HFF-Myc (cell line): ENCODE data around the gene CEP192.
"Not testable (repeated sequence)": the region's sequence is repeated elsewhere in the genome, so short reads cannot be mapped to it uniquely, and the experiment has no call there.

Experiments
- DNase-seq: peaks from one replicate; pipeline ENCODE4 v3.0.0-alpha.2; 2011; ENCODE audit warnings: low read depth; ENCODE audit errors: extremely low read depth
- H3K4me3 ChIP-seq: replicated peaks from 2 replicates; pipeline ENCODE4 v1.5.1; 2011; ENCODE audit warnings: low read depth, mild to moderate bottlenecking, control low read depth, low read length
- TF ChIP-seq, protein P1 (sequence below): IDR thresholded peaks from 2 replicates; pipeline ENCODE4 v1.5.1; 2012; ENCODE audit warnings: mild to moderate bottlenecking, low read depth, low read length, control low read depth; ENCODE audit errors: missing control alignments

Gene CEP192

DNA sequence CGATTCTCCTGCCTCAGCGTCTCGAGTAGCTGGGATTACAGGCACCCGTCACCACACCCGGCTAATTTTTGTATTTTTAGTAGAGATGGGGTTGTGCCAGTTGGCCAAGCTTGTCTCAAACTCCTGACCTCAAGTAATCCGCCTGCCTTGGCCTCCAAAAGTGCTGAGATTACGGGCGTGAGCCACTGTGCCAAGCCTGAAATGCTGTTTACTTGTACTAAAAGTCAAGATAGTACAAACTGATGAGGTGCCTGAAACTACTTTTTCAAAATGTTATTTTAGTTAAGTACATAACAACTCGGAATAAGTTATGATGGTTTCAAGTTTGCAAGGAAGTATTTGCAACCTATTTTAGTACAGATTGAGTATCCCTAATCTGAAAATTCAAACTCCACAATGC is 85.7 kb downstream of the CEP192 start:
- DNase-seq = no peak
- no peak overlapping the region for H3K4me3 ChIP-seq
- TF ChIP-seq, protein P1, sequence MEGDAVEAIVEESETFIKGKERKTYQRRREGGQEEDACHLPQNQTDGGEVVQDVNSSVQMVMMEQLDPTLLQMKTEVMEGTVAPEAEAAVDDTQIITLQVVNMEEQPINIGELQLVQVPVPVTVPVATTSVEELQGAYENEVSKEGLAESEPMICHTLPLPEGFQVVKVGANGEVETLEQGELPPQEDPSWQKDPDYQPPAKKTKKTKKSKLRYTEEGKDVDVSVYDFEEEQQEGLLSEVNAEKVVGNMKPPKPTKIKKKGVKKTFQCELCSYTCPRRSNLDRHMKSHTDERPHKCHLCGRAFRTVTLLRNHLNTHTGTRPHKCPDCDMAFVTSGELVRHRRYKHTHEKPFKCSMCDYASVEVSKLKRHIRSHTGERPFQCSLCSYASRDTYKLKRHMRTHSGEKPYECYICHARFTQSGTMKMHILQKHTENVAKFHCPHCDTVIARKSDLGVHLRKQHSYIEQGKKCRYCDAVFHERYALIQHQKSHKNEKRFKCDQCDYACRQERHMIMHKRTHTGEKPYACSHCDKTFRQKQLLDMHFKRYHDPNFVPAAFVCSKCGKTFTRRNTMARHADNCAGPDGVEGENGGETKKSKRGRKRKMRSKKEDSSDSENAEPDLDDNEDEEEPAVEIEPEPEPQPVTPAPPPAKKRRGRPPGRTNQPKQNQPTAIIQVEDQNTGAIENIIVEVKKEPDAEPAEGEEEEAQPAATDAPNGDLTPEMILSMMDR = no peak

DNA sequence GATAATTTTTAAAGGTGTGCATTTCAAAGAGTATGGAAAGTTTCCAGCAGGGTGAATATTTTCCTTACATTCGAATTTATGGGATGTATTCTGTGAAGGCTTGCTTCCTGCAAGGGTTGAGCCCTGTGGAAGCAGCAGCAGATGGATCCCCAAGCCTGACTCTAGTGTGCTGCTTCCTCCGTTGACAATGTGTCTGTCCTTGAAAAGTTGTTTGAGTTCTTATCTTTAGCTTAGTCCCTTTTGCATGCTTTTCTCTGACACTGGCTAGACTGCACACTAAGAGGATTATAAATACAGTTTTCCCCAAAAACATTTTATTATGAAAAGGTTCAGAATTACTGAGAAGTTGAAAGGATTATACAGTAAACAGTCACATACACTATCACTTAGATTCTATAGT is 86.3 kb downstream of the CEP192 start:
- H3K4me3 ChIP-seq = no peak overlapping the region
- no peak for DNase-seq
- TF ChIP-seq, protein P1 = no peak

DNA sequence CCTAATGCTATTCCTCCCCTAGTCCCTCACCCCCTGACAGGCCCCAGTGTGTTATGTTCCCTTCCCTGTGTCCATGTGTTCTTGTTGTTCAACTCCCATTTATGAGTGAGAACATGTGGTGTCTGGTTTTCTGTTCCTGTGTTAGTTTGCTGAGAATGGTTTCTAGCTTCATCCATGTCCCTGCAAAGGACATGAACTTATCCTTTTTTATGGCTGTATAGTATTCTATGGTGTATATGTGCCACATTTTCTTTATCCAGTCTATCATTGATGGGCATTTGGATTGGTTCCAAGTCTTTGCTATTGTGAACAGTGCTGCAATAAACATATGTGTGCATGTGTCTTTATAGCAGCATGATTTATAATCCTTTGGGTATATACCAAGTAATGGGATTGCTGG is 86.9 kb downstream of the CEP192 start:
- not testable (repeated sequence) for H3K4me3 ChIP-seq, DNase-seq

DNA sequence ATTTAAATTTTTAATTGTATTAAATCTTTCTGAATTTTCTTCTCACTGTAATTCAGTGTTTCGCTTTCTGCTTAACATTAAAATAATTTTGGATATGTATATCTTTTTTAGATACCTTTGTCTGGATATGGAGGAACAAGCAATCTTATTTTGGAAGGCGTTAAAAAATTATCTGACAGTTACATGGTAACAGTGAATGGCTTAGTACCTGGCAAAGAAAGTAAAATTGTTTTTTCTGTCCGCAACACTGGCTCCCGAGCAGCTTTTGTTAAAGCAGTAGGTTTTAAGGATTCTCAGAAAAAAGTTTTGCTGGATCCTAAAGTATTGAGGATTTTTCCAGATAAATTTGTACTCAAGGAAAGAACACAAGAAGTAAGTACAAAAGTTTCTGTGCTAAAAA is 95.7 kb downstream of the CEP192 start:
- TF ChIP-seq, protein P1 = no peak
- H3K4me3 ChIP-seq = no peak overlapping the region
- DNase-seq = no peak

GRCh38 chr18:13095466-13095865 is 104.3 kb downstream of the CEP192 start:
- TF ChIP-seq, protein P1 = no peak
- H3K4me3 ChIP-seq = no peak overlapping the region
- no peak for DNase-seq

DNA sequence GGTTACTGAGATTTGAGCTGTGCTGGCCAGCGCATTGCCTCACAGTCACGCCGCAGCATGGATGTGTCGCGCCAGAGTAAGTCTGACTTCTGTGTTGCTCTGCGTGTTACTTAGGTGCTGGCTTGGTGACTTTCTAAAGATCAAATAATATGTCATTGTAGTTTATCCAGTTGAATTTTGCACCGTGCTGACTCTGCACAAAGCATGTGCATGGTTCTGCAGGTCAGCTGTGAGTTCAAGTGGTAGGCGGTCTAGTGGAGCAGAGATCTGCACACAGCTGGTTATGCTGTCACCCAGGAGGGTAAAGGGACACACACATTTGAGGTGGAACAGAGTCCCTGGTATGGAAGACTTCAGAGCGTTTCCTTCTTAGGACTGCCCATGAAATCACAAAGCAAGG is 105.1 kb downstream of the CEP192 start:
- no peak overlapping the region for H3K4me3 ChIP-seq
- TF ChIP-seq, protein P1 = no peak
- DNase-seq = no peak

GRCh38 chr18:13096719-13097118 is 105.6 kb downstream of the CEP192 start:
- no peak for DNase-seq
- TF ChIP-seq, protein P1 = no peak
- no peak overlapping the region for H3K4me3 ChIP-seq

- DNase-seq, H3K4me3 ChIP-seq: not testable (repeated sequence)
These were observed 106.9 kb downstream of the CEP192 start for GRCh38 chr18:13098104-13098503.
